Keratinocyte (primary cell): Measurements from ENCODE around the gene SYT8. TPM values are rescaled to one million over a fixed set of nuclear protein-coding genes. Genes with fewer than 3 reads are reported as not detected.

Experiments
- DNase-seq: peaks from one replicate; pipeline ENCODE4 v3.0.0-alpha.2; 2011; ENCODE audit warnings: low read depth, missing footprints, low spot score
- FAIRE-seq: peaks from 2 replicates; lab custom pipeline; 2011; peaks lifted over from hg19 to GRCh38; lab: Jason Lieb, UNC
- H2AFZ ChIP-seq: 2 replicates; pipeline ENCODE4 v1.6.0; 2012; ENCODE audit warnings: low read length, control low read depth, inconsistent platforms; ENCODE audit not compliant: control insufficient read depth
- H3K27ac ChIP-seq: 2 replicates; pipeline ENCODE4 v1.5.1; 2011; ENCODE audit warnings: low read length; ENCODE audit not compliant: control insufficient read depth, insufficient read depth
- H3K27me3 ChIP-seq: 3 replicates; pipeline ENCODE4 v1.6.0; 2011; ENCODE audit warnings: low read length; ENCODE audit not compliant: control insufficient read depth, insufficient read depth; ENCODE audit errors: extremely low read depth
- H3K36me3 ChIP-seq, 2 experiments: 2 replicates in 1 of 2; 3 replicates in 1 of 2; pipeline ENCODE4 v1.5.1; 2011; ENCODE audit warnings: low read length in 2 of 2, mild to moderate bottlenecking in 1 of 2; ENCODE audit not compliant: control insufficient read depth in 2 of 2, insufficient read depth in 2 of 2; ENCODE audit errors: extremely low read depth in 1 of 2
- H3K4me1 ChIP-seq: 3 replicates; pipeline ENCODE4 v1.5.1; 2011; ENCODE audit warnings: low read length; ENCODE audit not compliant: control insufficient read depth, insufficient read depth; ENCODE audit errors: extremely low read depth
- H3K4me2 ChIP-seq: 3 replicates; pipeline ENCODE4 v1.6.0; 2011; ENCODE audit warnings: low read depth, low read length; ENCODE audit not compliant: control insufficient read depth, insufficient read depth; ENCODE audit errors: extremely low read depth
- H3K4me3 ChIP-seq, 3 experiments: fragments of 200-600 bp in 1 of 3; sonication (generic) in 1 of 3; 2 replicates in 2 of 3; 3 replicates in 1 of 3; pipeline ENCODE4 v1.5.1; 2011 to 2016; ENCODE audit warnings: low read length in 3 of 3, mild to moderate bottlenecking in 3 of 3, control low read depth in 2 of 3, inconsistent platforms in 1 of 3, low read depth in 1 of 3, mixed read lengths in 1 of 3, mixed run types in 1 of 3, moderate library complexity in 1 of 3; ENCODE audit not compliant: control insufficient read depth in 2 of 3, insufficient read depth in 2 of 3; ENCODE audit errors: extremely low read depth in 1 of 3
- H3K79me2 ChIP-seq: 2 replicates; pipeline ENCODE4 v1.6.0; 2012; ENCODE audit warnings: low read length; ENCODE audit not compliant: control insufficient read depth, insufficient read depth
- H3K9ac ChIP-seq: 3 replicates; pipeline ENCODE4 v1.6.0; 2011; ENCODE audit warnings: low read length; ENCODE audit not compliant: control insufficient read depth, insufficient read depth; ENCODE audit errors: extremely low read depth
- H3K9me1 ChIP-seq: 3 replicates; pipeline ENCODE4 v1.6.0; 2011; ENCODE audit warnings: low read length; ENCODE audit not compliant: control insufficient read depth, insufficient read depth; ENCODE audit errors: extremely low read depth
- H3K9me3 ChIP-seq: 2 replicates; pipeline ENCODE4 v1.5.1; 2012; ENCODE audit warnings: low read depth, low read length; ENCODE audit not compliant: control insufficient read depth
- H4K20me1 ChIP-seq: 3 replicates; pipeline ENCODE4 v1.6.0; 2011; ENCODE audit warnings: low read length; ENCODE audit not compliant: control insufficient read depth, insufficient read depth; ENCODE audit errors: extremely low read depth
- EZH2 ChIP-seq: IDR thresholded peaks from one replicate; pipeline ENCODE4 v1.6.1; 2012; ENCODE audit warnings: inconsistent platforms, mild to moderate bottlenecking, low read length, moderate library complexity
- dilution Hi-C: fragments of 300-500 bp; cut with MboI; formaldehyde crosslinking; loops from one replicate; pipeline ENCODE4 v1.7.0; 2020; ENCODE audit warnings: low sequenced_read_pairs; ENCODE audit not compliant: extremely low pct_ligation_motif_present
- polyA plus RNA-seq, 5 experiments: library from polyadenylated mRNA; depleted of rRNA in 3 of 5; stranded (reverse) in 3 of 5; stranded (forward) in 1 of 5; unstranded in 1 of 5; fragments of >200 nt; gene quantifications; 1 replicate in 1 of 5; 2 replicates in 3 of 5; 3 replicates in 1 of 5; pipeline versions ENCODE4 v1.2.1 to v1.2.3, GENCODE V29; 2011 to 2012; ENCODE audit warnings: missing spikeins in 2 of 5, low read depth in 1 of 5, low replicate concordance in 1 of 5
- TF ChIP-seq, protein P1 (sequence below), 3 experiments: IDR thresholded peaks in 1 of 3; conservative IDR thresholded peaks in 1 of 3; optimal IDR thresholded peaks in 1 of 3; 2 replicates in 2 of 3; 3 replicates in 1 of 3; pipeline versions ENCODE3 to v1.5.1; 2011; ENCODE audit warnings: low read length in 3 of 3, mild to moderate bottlenecking in 3 of 3, moderate library complexity in 2 of 3, control low read depth in 1 of 3, inconsistent platforms in 1 of 3; ENCODE audit not compliant: insufficient read depth in 2 of 3; ENCODE audit errors: extremely low read depth in 1 of 3

Gene SYT8
- polyA plus RNA-seq, 1 donor (not counting 4 experiments of a cell fraction or from before 2014, with no cell fraction given) = 19.3 TPM

DNA sequence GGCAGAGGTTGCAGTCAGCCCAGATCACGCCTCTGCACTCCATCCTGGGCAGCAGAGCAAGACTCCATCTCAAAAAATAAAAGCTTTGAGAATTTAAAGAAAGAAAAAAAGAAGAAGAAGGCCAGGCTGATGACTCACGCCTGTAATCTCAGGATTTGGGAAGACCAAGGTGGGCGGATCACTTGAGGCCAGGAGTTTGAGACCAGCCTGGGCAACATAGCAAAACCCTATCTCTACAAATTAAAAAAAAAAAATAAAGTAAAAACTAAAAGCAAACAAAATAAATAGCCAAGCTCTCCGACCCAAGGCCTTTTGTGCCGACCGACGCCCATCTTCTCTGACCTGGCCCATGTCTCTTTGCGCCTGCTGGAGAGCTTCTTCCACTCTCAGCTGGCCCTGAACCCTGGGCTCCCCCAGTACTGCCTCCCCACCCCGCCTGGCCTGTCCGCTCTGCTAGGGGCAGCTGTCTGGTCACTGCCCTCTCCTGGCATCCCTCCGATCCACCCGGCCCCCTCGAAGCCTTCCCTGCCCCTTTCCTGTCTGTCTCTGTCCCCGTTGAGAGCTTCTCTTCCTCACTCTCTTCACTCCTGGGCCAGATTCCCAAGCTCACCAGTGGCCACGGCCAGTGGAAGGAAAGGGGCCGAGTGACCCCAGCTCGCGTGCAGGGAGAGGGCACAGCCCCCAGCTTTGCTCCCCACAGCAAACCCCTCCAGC is 13.3 kb downstream of the SYT8 start:
- FAIRE-seq (no peak), DNase-seq (no peak)
- no peaks in the 10 kb centered on the region for H3K79me2 ChIP-seq

DNA sequence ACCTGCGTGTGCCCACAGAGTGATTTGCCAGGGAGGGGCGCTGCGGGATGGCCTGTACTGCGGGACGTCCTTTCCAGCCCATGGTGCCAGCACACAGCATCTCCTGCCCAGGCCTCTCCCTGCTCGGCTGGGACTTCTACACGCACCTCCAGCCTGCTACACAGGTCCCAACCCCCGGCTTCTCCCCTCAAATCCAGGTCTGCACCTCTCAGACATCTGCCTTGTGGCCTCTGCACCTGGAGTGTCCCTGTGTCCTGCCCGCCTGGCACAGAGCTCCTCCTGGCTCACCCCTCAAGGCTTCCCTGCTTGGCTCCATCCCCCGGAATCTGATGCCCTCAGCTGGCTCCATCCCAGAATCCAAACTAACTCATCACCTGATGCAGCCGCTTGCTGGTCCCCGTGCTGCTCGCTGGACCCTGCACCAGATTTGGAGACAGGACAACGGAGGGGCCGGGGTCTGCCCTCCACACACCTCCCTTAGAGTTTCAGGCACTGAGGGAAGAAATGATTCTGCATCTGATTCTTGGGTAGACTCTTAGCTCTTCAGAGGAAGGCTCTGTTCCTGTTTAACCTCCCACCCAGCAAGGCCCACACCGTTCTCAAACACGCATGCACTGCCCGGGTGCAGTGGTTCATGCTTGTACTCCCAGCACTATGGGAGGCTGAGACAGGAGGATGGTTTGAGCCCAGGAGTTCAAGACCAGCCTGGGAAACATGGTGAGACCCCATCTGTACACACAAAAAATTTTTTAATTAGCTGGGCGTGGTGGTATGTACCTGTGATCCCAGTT is 14.0 kb downstream of the SYT8 start:
- H3K9me1 ChIP-seq = no peaks in the 10 kb centered on the region
- DNase-seq (no peak), FAIRE-seq (no peak)
- peaks cover 11% of the 10 kb centered on the region for H3K4me1 ChIP-seq
- dilution Hi-C loops = no loop called here
- H3K27ac ChIP-seq = no peak overlapping the region
- no peak overlapping the region for H3K4me2 ChIP-seq
- no peaks in the 10 kb centered on the region for H3K79me2 ChIP-seq
- H3K27me3 ChIP-seq = peaks cover 5% of the 10 kb centered on the region
- H3K4me3 ChIP-seq = no peak overlapping the region
- no peaks in the 10 kb centered on the region for H3K9me3 ChIP-seq
- H3K9ac ChIP-seq = no peak overlapping the region
- no peaks in the 10 kb centered on the region for H4K20me1 ChIP-seq
- H3K36me3 ChIP-seq = no peaks in the 10 kb centered on the region
- no peak overlapping the region for H2AFZ ChIP-seq
- TF ChIP-seq EZH2 = no peak

More for the DNA sequence above, 13.3 kb downstream of the SYT8 start:
- Histone ChIP-seq H3K4me1 (peaks cover 19% of the 10 kb centered on the region), H3K27ac (no peak overlapping the region), H3K27me3 (peaks cover 5% of the 10 kb centered on the region), H3K4me3 (no peak overlapping the region), H3K9me1 (no peaks in the 10 kb centered on the region), H3K4me2 (no peak overlapping the region), H3K9me3 (no peaks in the 10 kb centered on the region), H4K20me1 (no peaks in the 10 kb centered on the region), H3K36me3 (no peaks in the 10 kb centered on the region), H2AFZ (no peak overlapping the region), H3K9ac (no peak overlapping the region)
- TF ChIP-seq EZH2 = no peak
- TF ChIP-seq, protein P1, sequence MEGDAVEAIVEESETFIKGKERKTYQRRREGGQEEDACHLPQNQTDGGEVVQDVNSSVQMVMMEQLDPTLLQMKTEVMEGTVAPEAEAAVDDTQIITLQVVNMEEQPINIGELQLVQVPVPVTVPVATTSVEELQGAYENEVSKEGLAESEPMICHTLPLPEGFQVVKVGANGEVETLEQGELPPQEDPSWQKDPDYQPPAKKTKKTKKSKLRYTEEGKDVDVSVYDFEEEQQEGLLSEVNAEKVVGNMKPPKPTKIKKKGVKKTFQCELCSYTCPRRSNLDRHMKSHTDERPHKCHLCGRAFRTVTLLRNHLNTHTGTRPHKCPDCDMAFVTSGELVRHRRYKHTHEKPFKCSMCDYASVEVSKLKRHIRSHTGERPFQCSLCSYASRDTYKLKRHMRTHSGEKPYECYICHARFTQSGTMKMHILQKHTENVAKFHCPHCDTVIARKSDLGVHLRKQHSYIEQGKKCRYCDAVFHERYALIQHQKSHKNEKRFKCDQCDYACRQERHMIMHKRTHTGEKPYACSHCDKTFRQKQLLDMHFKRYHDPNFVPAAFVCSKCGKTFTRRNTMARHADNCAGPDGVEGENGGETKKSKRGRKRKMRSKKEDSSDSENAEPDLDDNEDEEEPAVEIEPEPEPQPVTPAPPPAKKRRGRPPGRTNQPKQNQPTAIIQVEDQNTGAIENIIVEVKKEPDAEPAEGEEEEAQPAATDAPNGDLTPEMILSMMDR (optimal IDR thresholded peaks at IDR 0.05 in 1 of 3, IDR thresholded peaks at IDR 0.05 in 1 of 3, conservative IDR thresholded peaks at IDR 0.05 in 1 of 3; ENCODE audit: extremely low read depth in 1 of 3, insufficient read depth in 2 of 3, low read length in 3 of 3) = no peak
- dilution Hi-C loops = no loop called here
